ENCODE results near the gene TRAF1. TPM values are rescaled to one million over a fixed set of nuclear protein-coding genes. Genes with fewer than 3 reads are reported as not detected.

Gene TRAF1
- total and polyA plus RNA-seq, 4 donors, result 0.38 to 2.6 (median 0.71) TPM

GRCh38 chr9:120867676-120868338 lies 58.8 kb downstream of the TRAF1 start:
- no peak for TF ChIP-seq GABPA (IDR thresholded peaks at IDR 0.05 in 1 of 2, conservative IDR thresholded peaks at IDR 0.05 in 1 of 2)
- no peak for TF ChIP-seq CTCF (IDR thresholded peaks at IDR 0.05; ENCODE audit: low read depth, low read length, missing input control)
- TF ChIP-seq FOXA1 (IDR thresholded peaks at IDR 0.05), result no peak
- no peak for TF ChIP-seq HNF4G (IDR thresholded peaks at IDR 0.05)
- TF ChIP-seq FOXA2 (IDR thresholded peaks at IDR 0.05), result no peak
- no peak for TF ChIP-seq RAD21 (IDR thresholded peaks at IDR 0.05)
- no peak for TF ChIP-seq JUND (IDR thresholded peaks at IDR 0.05)
- TF ChIP-seq REST (IDR thresholded peaks at IDR 0.05), result no peak
- no peak overlapping the region for H3K9ac ChIP-seq (ENCODE audit: low read depth in 1 of 2, low read length in 2 of 2)

GRCh38 chr9:120866651-120867050 lies 59.9 kb downstream of the TRAF1 start:
- Histone ChIP-seq H3K9me3 (ENCODE audit: control insufficient read depth in 4 of 4, low read length in 3 of 4) (no peaks in the 10 kb centered on the region), H3K36me3 (ENCODE audit: control insufficient read depth in 4 of 4, insufficient read depth in 3 of 4, low read depth in 1 of 4, low read length in 3 of 4) (peaks cover 0 to 2% (median 0%) of the 10 kb centered on the region in 4 donors), H3K27me3 (ENCODE audit: control insufficient read depth in 4 of 4, insufficient read depth in 4 of 4, low read length in 3 of 4) (no peaks in the 10 kb centered on the region), H3K4me3 (ENCODE audit: low read depth in 1 of 3, low read length in 3 of 3) (no peak overlapping the region), H3K4me1 (ENCODE audit: control insufficient read depth in 4 of 4, insufficient read depth in 4 of 4, low read length in 3 of 4) (peaks cover 0 to 11% (median 6%) of the 10 kb centered on the region in 4 donors), H3K9ac (ENCODE audit: low read depth in 1 of 2, low read length in 2 of 2) (no peak overlapping the region), H3K27ac (ENCODE audit: low read depth in 1 of 2, low read length in 2 of 2) (no peak overlapping the region)
- 97% methylated on average over 6 of the region's 6 CpGs for WGBS
- TF ChIP-seq MAX (IDR thresholded peaks at IDR 0.05) (no peak), JUND (IDR thresholded peaks at IDR 0.05) (no peak), TAF1 (conservative IDR thresholded peaks at IDR 0.05) (no peak), SP1 (IDR thresholded peaks at IDR 0.05) (no peak)
- no peak for DNase-seq (ENCODE audit: low spot score)

More at GRCh38 chr9:120867676-120868338, 58.8 kb downstream of the TRAF1 start:
- no peaks in the 10 kb centered on the region for H3K27me3 ChIP-seq (ENCODE audit: control insufficient read depth in 4 of 4, insufficient read depth in 4 of 4, low read length in 3 of 4)
- H3K27ac ChIP-seq (ENCODE audit: low read depth in 1 of 2, low read length in 2 of 2), result peak overlapping the region in 1 of 2 donors; percentile 69
- H3K36me3 ChIP-seq (ENCODE audit: control insufficient read depth in 4 of 4, insufficient read depth in 3 of 4, low read depth in 1 of 4, low read length in 3 of 4), result peaks cover 0 to 2% (median 0%) of the 10 kb centered on the region in 4 donors
- peaks cover 0 to 11% (median 6%) of the 10 kb centered on the region in 4 donors for H3K4me1 ChIP-seq (ENCODE audit: control insufficient read depth in 4 of 4, insufficient read depth in 4 of 4, low read length in 3 of 4)
- no peak for DNase-seq (ENCODE audit: low spot score)
- H3K4me3 ChIP-seq (ENCODE audit: low read depth in 1 of 3, low read length in 3 of 3), result peak overlapping the region in 1 of 3 donors; percentile 42
- 95% methylated on average over 15 of the region's 15 CpGs for WGBS
- H3K9me3 ChIP-seq (ENCODE audit: control insufficient read depth in 4 of 4, low read length in 3 of 4), result no peaks in the 10 kb centered on the region

- DNase-seq (ENCODE audit: low spot score), result no peak
- Histone ChIP-seq H3K27ac (ENCODE audit: low read depth in 1 of 2, low read length in 2 of 2) (no peak overlapping the region), H3K27me3 (ENCODE audit: control insufficient read depth in 4 of 4, insufficient read depth in 4 of 4, low read length in 3 of 4) (no peaks in the 10 kb centered on the region), H3K9me3 (ENCODE audit: control insufficient read depth in 4 of 4, low read length in 3 of 4) (no peaks in the 10 kb centered on the region), H3K4me1 (ENCODE audit: control insufficient read depth in 4 of 4, insufficient read depth in 4 of 4, low read length in 3 of 4) (peaks cover 0 to 11% (median 6%) of the 10 kb centered on the region in 4 donors), H3K9ac (ENCODE audit: low read depth in 1 of 2, low read length in 2 of 2) (no peak overlapping the region), H3K4me3 (ENCODE audit: low read depth in 1 of 3, low read length in 3 of 3) (no peak overlapping the region), H3K36me3 (ENCODE audit: control insufficient read depth in 4 of 4, insufficient read depth in 3 of 4, low read depth in 1 of 4, low read length in 3 of 4) (peaks cover 0 to 6% (median 1%) of the 10 kb centered on the region in 4 donors)
- WGBS, result 85% methylated on average over 5 of the region's 5 CpGs
- TF ChIP-seq EGR1 (IDR thresholded peaks at IDR 0.05; ENCODE audit: low read depth in 2 of 2), result no peak
- TF ChIP-seq YY1 (IDR thresholded peaks at IDR 0.05), result no peak
- no peak for TF ChIP-seq ZBTB33 (IDR thresholded peaks at IDR 0.05)
- TF ChIP-seq NR2F2 (IDR thresholded peaks at IDR 0.05), result no peak
- no peak for TF ChIP-seq FOXA2 (IDR thresholded peaks at IDR 0.05)
- TF ChIP-seq RAD21 (IDR thresholded peaks at IDR 0.05), result no peak
- TF ChIP-seq HNF4A (conservative IDR thresholded peaks at IDR 0.05), result no peak
- TF ChIP-seq RXRA (IDR thresholded peaks at IDR 0.05), result no peak
- TF ChIP-seq CTCF (IDR thresholded peaks at IDR 0.05; ENCODE audit: low read depth, low read length, missing input control), result no peak
Observed at GRCh38 chr9:120865809-120866208, 60.8 kb downstream of the TRAF1 start.

Measured in liver (tissue), 9 donors.